WTC11 (cell line): ENCODE data around the gene GMEB2. TPM values are rescaled to one million over a fixed set of nuclear protein-coding genes. Genes with fewer than 3 reads are reported as not detected.

ENCODE experiments used
- ATAC-seq: fragments of 200-7000 bp; cut with Tn5 transposase; 2 replicates; pipeline ENCODE4 v1.10.0; 2021; ENCODE audit warnings: mild to moderate bottlenecking, moderate library complexity
- CTCF ChIA-PET: fragments of 300-600 bp; sonication (Branson Sonifier 250); formaldehyde crosslinking; loops from one replicate; lab custom pipeline; 2021; ENCODE audit warnings: antibody characterized with exemption; lab: Charles Lee
- POLR2A ChIA-PET: fragments of 350-600 bp; sonication (Branson Sonifier 250); formaldehyde crosslinking; loops from one replicate; lab custom pipeline; 2021; ENCODE audit warnings: antibody characterized with exemption; lab: Charles Lee
- DNase-seq: peaks from one replicate; pipeline ENCODE4 v3.0.0; 2021; ENCODE audit warnings: low spot score
- H3K27ac Mint-ChIP-seq: 2 replicates; pipeline ENCODE4 v1.8.0; 2021; ENCODE audit warnings: mixed read lengths
- H3K27me3 Mint-ChIP-seq: 2 replicates; pipeline ENCODE4 v1.8.0; 2021; ENCODE audit warnings: low read depth, mild to moderate bottlenecking, moderate library complexity, mixed read lengths
- H3K36me3 Mint-ChIP-seq: 2 replicates; pipeline ENCODE4 v1.8.0; 2021; ENCODE audit warnings: mixed read lengths
- H3K4me1 Mint-ChIP-seq: 2 replicates; pipeline ENCODE4 v1.8.0; 2022; ENCODE audit warnings: mixed read lengths
- H3K4me3 Mint-ChIP-seq: 2 replicates; pipeline ENCODE4 v1.8.0; 2021; ENCODE audit warnings: mild to moderate bottlenecking, moderate library complexity, mixed read lengths
- H3K9me3 Mint-ChIP-seq: 2 replicates; pipeline ENCODE4 v1.8.0; 2021; ENCODE audit warnings: mixed read lengths
- CREM ChIP-seq: sonication (generic); formaldehyde crosslinking; IDR thresholded peaks from 2 replicates; pipeline ENCODE4 v1.8.1; 2022; ENCODE audit warnings: mild to moderate bottlenecking, missing genetic modification reagents, moderate library complexity
- E2F4 ChIP-seq: sonication (generic); formaldehyde crosslinking; IDR thresholded peaks from 2 replicates; pipeline ENCODE4 v1.8.1; 2022; ENCODE audit warnings: low read depth, mild to moderate bottlenecking, moderate library complexity, missing genetic modification reagents, borderline replicate concordance
- ETV6 ChIP-seq: sonication (generic); formaldehyde crosslinking; IDR thresholded peaks from 2 replicates; pipeline ENCODE4 v1.8.1; 2022; ENCODE audit warnings: mild to moderate bottlenecking, missing genetic modification reagents
- FOXK1 ChIP-seq: sonication (generic); formaldehyde crosslinking; IDR thresholded peaks from 2 replicates; pipeline ENCODE4 v1.8.0; 2022; ENCODE audit warnings: mild to moderate bottlenecking, moderate library complexity, missing genetic modification reagents
- GRHL2 ChIP-seq: fragments of 250-450 bp; sonication (Bioruptor Pico); IDR thresholded peaks from 2 replicates; pipeline ENCODE4 v1.8.0; 2022; ENCODE audit warnings: mild to moderate bottlenecking, moderate library complexity; ENCODE audit not compliant: insufficient replicate concordance, severe bottlenecking
- MAX ChIP-seq: sonication (generic); formaldehyde crosslinking; IDR thresholded peaks from 2 replicates; pipeline ENCODE4 v1.8.0; 2022; ENCODE audit warnings: mild to moderate bottlenecking, missing genetic modification reagents
- MYBL2 ChIP-seq: sonication (generic); formaldehyde crosslinking; IDR thresholded peaks from 2 replicates; pipeline ENCODE4 v1.8.1; 2023; ENCODE audit warnings: mild to moderate bottlenecking, moderate library complexity, missing genetic modification reagents
- NR2C2 ChIP-seq: sonication (generic); formaldehyde crosslinking; IDR thresholded peaks from 2 replicates; pipeline ENCODE4 v1.8.0; 2022; ENCODE audit warnings: mild to moderate bottlenecking, missing genetic modification reagents
- NR3C1 ChIP-seq: sonication (generic); formaldehyde crosslinking; conservative IDR thresholded peaks from 2 replicates; pipeline ENCODE4 v1.8.1; 2023; ENCODE audit warnings: low read depth, mild to moderate bottlenecking, missing genetic modification reagents
- SP1 ChIP-seq: sonication (generic); formaldehyde crosslinking; conservative IDR thresholded peaks from 2 replicates; pipeline ENCODE4 v1.8.1; 2022; ENCODE audit warnings: missing genetic modification reagents
- TEAD1 ChIP-seq: sonication (generic); formaldehyde crosslinking; IDR thresholded peaks from 2 replicates; pipeline ENCODE4 v1.8.0; 2022; ENCODE audit warnings: mild to moderate bottlenecking, missing genetic modification reagents
- TP53 ChIP-seq: sonication (generic); formaldehyde crosslinking; IDR thresholded peaks from 2 replicates; pipeline ENCODE4 v1.8.1; 2023; ENCODE audit warnings: mild to moderate bottlenecking, missing genetic modification reagents
- ZNF121 ChIP-seq: sonication (generic); formaldehyde crosslinking; IDR thresholded peaks from 2 replicates; pipeline ENCODE4 v1.8.0; 2023; ENCODE audit warnings: missing genetic modification reagents
- ZNF138 ChIP-seq: sonication (generic); formaldehyde crosslinking; conservative IDR thresholded peaks from 2 replicates; pipeline ENCODE4 v1.8.1; 2022; ENCODE audit warnings: mild to moderate bottlenecking, moderate library complexity, missing genetic modification reagents
- ZNF263 ChIP-seq: sonication (generic); formaldehyde crosslinking; IDR thresholded peaks from 2 replicates; pipeline ENCODE4 v1.8.1; 2022; ENCODE audit warnings: low read depth, mild to moderate bottlenecking, moderate library complexity, missing genetic modification reagents
- ZNF281 ChIP-seq: sonication (generic); formaldehyde crosslinking; IDR thresholded peaks from 2 replicates; pipeline ENCODE4 v1.8.0; 2023; ENCODE audit warnings: mild to moderate bottlenecking, missing genetic modification reagents
- ZNF317 ChIP-seq: sonication (generic); formaldehyde crosslinking; IDR thresholded peaks from 2 replicates; pipeline ENCODE4 v1.8.1; 2023; ENCODE audit warnings: low read depth, mild to moderate bottlenecking, moderate library complexity, missing genetic modification reagents, borderline replicate concordance
- total RNA-seq: library from RNA; stranded (reverse); gene quantifications from 3 replicates; pipeline ENCODE4 v1.2.3, GENCODE V29; 2021
- TF ChIP-seq, protein P1 (sequence below): sonication (generic); formaldehyde crosslinking; IDR thresholded peaks from 2 replicates; pipeline ENCODE4 v1.8.0; 2022; ENCODE audit warnings: mild to moderate bottlenecking, missing genetic modification reagents
- TF ChIP-seq, protein P2 (sequence below): sonication (generic); formaldehyde crosslinking; IDR thresholded peaks from 2 replicates; pipeline ENCODE4 v1.8.0; 2023; ENCODE audit warnings: missing genetic modification reagents, mild to moderate bottlenecking, borderline replicate concordance
- TF ChIP-seq, protein P3 (sequence below): sonication (generic); formaldehyde crosslinking; IDR thresholded peaks from 2 replicates; pipeline ENCODE4 v1.8.1; 2022; ENCODE audit warnings: low read depth, missing genetic modification reagents, borderline replicate concordance

GMEB2 gene
- total RNA-seq, 1 experiment from 2014 or later: 14.8 TPM

DNA sequence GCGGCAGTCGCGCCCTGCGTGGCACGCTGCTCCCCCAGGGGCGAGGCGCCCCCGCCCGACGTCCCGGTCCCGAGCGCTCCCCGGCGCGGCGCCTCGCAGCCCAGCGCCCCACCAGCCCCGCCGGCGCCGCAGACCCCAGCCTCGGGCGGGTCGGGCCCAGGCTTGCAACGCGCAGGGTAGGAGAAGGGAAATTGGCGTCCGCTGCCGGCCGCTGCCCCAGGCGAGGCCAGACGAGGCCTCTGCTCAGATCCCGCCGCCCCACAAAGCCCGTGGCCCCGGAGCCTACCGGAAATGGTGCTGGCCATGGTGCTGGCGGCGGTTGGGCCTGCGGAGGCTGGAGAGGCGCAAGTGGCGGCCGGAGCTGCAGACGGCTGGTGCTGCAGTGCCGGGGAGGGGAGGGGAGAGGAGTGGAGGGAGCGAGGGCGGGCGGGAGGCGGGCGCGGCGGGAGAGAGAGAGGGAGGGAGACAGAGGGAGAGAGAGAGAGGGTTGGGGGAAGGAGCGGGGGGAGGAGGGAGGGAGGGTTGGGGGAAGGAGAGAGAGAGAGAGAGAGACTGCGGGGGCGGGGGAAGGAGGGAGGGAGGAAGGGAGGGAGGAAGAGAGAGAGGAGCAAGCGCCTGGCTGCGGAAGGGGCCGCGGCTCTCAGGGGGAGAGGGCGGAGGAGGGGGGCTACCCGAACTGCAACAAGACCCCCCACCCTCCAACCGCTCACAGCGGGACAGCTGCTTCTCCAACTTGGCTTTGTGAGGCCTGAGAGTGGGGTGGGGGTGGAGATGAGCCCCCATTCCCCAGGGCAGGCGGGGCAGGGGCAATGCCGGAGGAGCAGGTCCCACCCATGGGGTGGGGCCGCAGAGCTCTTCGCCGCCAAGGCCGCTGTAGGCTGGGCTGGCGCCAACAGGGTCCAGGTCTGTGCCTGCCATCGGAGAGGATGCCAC is 26.4 kb upstream of the GMEB2 start, which contains the start of gene STMN3:
TSS of gene STMN3 (minus strand) at position 384 of the 933 bp plus-strand sequence. CDS start at position 305, 79 bp downstream.
- peak; percentile 96 for DNase-seq
- Mint-ChIP-seq H3K9me3 (no peaks in the 10 kb centered on the region), H3K4me1 (peaks cover 18% of the 10 kb centered on the region), H3K27me3 (peaks cover 3% of the 10 kb centered on the region; the same call in 1 of the 2 replicates), H3K4me3 (peak within 1 kb of the TSS; percentile 80), H3K36me3 (no peaks in the 10 kb centered on the region), H3K27ac (peak within 1 kb of the TSS; percentile 92)
- ChIA-PET POLR2A (interaction anchor here (1.2 to 3.1 kb wide), 4 partner anchors 11 to 212 kb away, joined by 3 to 23 read pairs (median 4); partner anchors contain the start of genes GMEB2, PPDPF and TPD52L2), CTCF (interaction anchor here (0.6 to 4.0 kb wide), 8 partner anchors 11 to 964 kb away, joined by 3 to 50 read pairs (median 4); partner anchors contain the start of genes PRPF6 and PTK6)
- ATAC-seq: peak; percentile 66
- TF ChIP-seq ZNF121 (CRISPR knock-in tag) (peak; percentile 44; the same call in 1 of the 2 replicates), GRHL2 (CRISPR knock-in tag) (no peak), TEAD1 (CRISPR knock-in tag) (peak; percentile 74; the same call in 1 of the 2 replicates), ZNF317 (CRISPR knock-in tag) (peak; percentile 64; the same call in 1 of the 2 replicates), ZNF263 (peak; percentile 64; the same call in 1 of the 2 replicates), NR3C1 (CRISPR knock-in tag) (no peak), FOXK1 (CRISPR knock-in tag) (peak; percentile 86), E2F4 (CRISPR knock-in tag) (peak; percentile 65; the same call in 1 of the 2 replicates), SP1 (CRISPR knock-in tag) (peak; percentile 62), MYBL2 (peak; percentile 78; the same call in 1 of the 2 replicates), ZNF138 (CRISPR knock-in tag) (no peak), NR2C2 (CRISPR knock-in tag) (peak; percentile 72), CREM (CRISPR knock-in tag) (peak; percentile 72; the same call in 1 of the 2 replicates), ETV6 (peak; percentile 80; the same call in 1 of the 2 replicates), ZNF281 (CRISPR knock-in tag) (peak; percentile 92), TP53 (CRISPR knock-in tag) (peak; percentile 91), MAX (CRISPR knock-in tag) (peak; percentile 26; the same call in 1 of the 2 replicates)
- TF ChIP-seq, protein P1, sequence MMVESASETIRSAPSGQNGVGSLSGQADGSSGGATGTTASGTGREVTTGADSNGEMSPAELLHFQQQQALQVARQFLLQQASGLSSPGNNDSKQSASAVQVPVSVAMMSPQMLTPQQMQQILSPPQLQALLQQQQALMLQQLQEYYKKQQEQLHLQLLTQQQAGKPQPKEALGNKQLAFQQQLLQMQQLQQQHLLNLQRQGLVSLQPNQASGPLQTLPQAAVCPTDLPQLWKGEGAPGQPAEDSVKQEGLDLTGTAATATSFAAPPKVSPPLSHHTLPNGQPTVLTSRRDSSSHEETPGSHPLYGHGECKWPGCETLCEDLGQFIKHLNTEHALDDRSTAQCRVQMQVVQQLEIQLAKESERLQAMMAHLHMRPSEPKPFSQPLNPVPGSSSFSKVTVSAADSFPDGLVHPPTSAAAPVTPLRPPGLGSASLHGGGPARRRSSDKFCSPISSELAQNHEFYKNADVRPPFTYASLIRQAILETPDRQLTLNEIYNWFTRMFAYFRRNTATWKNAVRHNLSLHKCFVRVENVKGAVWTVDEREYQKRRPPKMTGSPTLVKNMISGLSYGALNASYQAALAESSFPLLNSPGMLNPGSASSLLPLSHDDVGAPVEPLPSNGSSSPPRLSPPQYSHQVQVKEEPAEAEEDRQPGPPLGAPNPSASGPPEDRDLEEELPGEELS: peak; percentile 98
- TF ChIP-seq, protein P2, sequence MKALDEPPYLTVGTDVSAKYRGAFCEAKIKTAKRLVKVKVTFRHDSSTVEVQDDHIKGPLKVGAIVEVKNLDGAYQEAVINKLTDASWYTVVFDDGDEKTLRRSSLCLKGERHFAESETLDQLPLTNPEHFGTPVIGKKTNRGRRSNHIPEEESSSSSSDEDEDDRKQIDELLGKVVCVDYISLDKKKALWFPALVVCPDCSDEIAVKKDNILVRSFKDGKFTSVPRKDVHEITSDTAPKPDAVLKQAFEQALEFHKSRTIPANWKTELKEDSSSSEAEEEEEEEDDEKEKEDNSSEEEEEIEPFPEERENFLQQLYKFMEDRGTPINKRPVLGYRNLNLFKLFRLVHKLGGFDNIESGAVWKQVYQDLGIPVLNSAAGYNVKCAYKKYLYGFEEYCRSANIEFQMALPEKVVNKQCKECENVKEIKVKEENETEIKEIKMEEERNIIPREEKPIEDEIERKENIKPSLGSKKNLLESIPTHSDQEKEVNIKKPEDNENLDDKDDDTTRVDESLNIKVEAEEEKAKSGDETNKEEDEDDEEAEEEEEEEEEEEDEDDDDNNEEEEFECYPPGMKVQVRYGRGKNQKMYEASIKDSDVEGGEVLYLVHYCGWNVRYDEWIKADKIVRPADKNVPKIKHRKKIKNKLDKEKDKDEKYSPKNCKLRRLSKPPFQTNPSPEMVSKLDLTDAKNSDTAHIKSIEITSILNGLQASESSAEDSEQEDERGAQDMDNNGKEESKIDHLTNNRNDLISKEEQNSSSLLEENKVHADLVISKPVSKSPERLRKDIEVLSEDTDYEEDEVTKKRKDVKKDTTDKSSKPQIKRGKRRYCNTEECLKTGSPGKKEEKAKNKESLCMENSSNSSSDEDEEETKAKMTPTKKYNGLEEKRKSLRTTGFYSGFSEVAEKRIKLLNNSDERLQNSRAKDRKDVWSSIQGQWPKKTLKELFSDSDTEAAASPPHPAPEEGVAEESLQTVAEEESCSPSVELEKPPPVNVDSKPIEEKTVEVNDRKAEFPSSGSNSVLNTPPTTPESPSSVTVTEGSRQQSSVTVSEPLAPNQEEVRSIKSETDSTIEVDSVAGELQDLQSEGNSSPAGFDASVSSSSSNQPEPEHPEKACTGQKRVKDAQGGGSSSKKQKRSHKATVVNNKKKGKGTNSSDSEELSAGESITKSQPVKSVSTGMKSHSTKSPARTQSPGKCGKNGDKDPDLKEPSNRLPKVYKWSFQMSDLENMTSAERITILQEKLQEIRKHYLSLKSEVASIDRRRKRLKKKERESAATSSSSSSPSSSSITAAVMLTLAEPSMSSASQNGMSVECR: peak; percentile 98
- TF ChIP-seq, protein P3, sequence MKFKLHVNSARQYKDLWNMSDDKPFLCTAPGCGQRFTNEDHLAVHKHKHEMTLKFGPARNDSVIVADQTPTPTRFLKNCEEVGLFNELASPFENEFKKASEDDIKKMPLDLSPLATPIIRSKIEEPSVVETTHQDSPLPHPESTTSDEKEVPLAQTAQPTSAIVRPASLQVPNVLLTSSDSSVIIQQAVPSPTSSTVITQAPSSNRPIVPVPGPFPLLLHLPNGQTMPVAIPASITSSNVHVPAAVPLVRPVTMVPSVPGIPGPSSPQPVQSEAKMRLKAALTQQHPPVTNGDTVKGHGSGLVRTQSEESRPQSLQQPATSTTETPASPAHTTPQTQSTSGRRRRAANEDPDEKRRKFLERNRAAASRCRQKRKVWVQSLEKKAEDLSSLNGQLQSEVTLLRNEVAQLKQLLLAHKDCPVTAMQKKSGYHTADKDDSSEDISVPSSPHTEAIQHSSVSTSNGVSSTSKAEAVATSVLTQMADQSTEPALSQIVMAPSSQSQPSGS (CRISPR knock-in tag): peak; percentile 82; the same call in 1 of the 2 replicates
